Right lobe of liver (tissue), 6 donors: ENCODE measurements around the gene MAP2. TPM values are rescaled to one million over a fixed set of nuclear protein-coding genes. Genes with fewer than 3 reads are reported as not detected.

Source experiments
- ATAC-seq, 4 donors: fragments of 200-7000 bp; cut with Tn5 transposase; one replicate each; pipeline ENCODE4 v1.9.1; 2020; ENCODE audit warnings: mild to moderate bottlenecking in 4 of 4, moderate library complexity in 4 of 4
- DNase-seq, 3 donors: peaks; one replicate each; pipeline ENCODE4 v3.0.0-alpha.2; 2020
- H3K27ac ChIP-seq, 3 donors: fragments of 200-600 bp; one replicate each; pipeline ENCODE4 v1.8.0; 2022
- H3K27me3 ChIP-seq, 2 donors: fragments of 200-600 bp; one replicate each; pipeline ENCODE4 v1.8.0; 2022
- H3K36me3 ChIP-seq, 4 donors: fragments of 200-600 bp; sonication (generic) in 1 of 4; one replicate each; pipeline versions ENCODE4 v1.5.1 to v1.8.0; 2017 to 2022; ENCODE audit warnings: control low read depth in 1 of 4
- H3K4me1 ChIP-seq, 4 donors: fragments of 200-600 bp; sonication (generic) in 1 of 4; one replicate each; pipeline versions ENCODE4 v1.5.1 to v1.8.0; 2017 to 2022; ENCODE audit warnings: control low read depth in 1 of 4
- H3K4me3 ChIP-seq, 3 donors: fragments of 200-600 bp; one replicate each; pipeline ENCODE4 v1.8.0; 2022
- H3K9me3 ChIP-seq, 4 donors: fragments of 200-600 bp; sonication (generic) in 1 of 4; one replicate each; pipeline versions ENCODE4 v1.5.1 to v1.8.0; 2017 to 2022; ENCODE audit warnings: control low read depth in 1 of 4
- POLR2A ChIP-seq: fragments of 450-650 bp; IDR thresholded peaks from one replicate; pipeline ENCODE4 v1.6.1; 2017; ENCODE audit warnings: antibody characterized with exemption, mild to moderate bottlenecking
- WGBS: methylation state at CpG from one replicate; pipeline ENCODE4 v1.1.6; 2018; ENCODE audit warnings: low coverage, low lambda C conversion rate; ENCODE audit not compliant: insufficient coverage; ENCODE audit errors: missing lambda C conversion rate; 5-methylcytosine and 5-hydroxymethylcytosine counted together
- intact Hi-C, 2 donors: fragments of 100-400 bp; cut with DNase I; formaldehyde crosslinking; loops; one replicate each; pipeline versions ENCODE4 v1.11.2 to v1.14.1; 2022
- total RNA-seq, 6 experiments: library from RNA; depleted of rRNA in 2 of 6; stranded (reverse); fragments of >200 nt in 2 of 6; fragmentation: NEBNext Ultra II Directional in 3 of 6; extraction: Animal tissue kit (Norgen Biotek cat#: 25700) in 3 of 6; gene quantifications; one replicate each; pipeline versions ENCODE4 v1.1.0 to v1.2.4, GENCODE V29; 2016 to 2023
- TF ChIP-seq, protein P1 (sequence below), 4 donors: fragments of 200-600 bp in 3 of 4; fragments of 450-650 bp in 1 of 4; IDR thresholded peaks; one replicate each; pipeline versions ENCODE4 v1.5.1 to v1.8.0; 2016 to 2022; ENCODE audit warnings: antibody characterized with exemption in 4 of 4, mild to moderate bottlenecking in 2 of 4
- donor health status: DM: no; HTN: yes; CAD: no.
- donor health status: DM: no; HTN: no; CAD: no.
- donor health status: DM: no; HTN: no; CAD: no.
- donor health status: DM: no; HTN: yes; CAD: no.
- donor health status: DM: no; HTN: yes; CAD: no.

Gene MAP2
- total RNA-seq, 6 experiments from 2014 or later = 2.0 to 11.4 (median 3.6) TPM

GRCh38 chr2:209578394-209579001, 154.7 kb downstream of the MAP2 start:
- WGBS = 32% methylated on average over 2 of the region's 3 CpGs
- Histone ChIP-seq H3K4me3 (no peak overlapping the region), H3K36me3 (no peaks in the 10 kb centered on the region), H3K27me3 (no peaks in the 10 kb centered on the region), H3K4me1 (no peaks in the 10 kb centered on the region), H3K27ac (no peak overlapping the region), H3K9me3 (no peaks in the 10 kb centered on the region)
- no peak for TF ChIP-seq POLR2A
- TF ChIP-seq, protein P1, sequence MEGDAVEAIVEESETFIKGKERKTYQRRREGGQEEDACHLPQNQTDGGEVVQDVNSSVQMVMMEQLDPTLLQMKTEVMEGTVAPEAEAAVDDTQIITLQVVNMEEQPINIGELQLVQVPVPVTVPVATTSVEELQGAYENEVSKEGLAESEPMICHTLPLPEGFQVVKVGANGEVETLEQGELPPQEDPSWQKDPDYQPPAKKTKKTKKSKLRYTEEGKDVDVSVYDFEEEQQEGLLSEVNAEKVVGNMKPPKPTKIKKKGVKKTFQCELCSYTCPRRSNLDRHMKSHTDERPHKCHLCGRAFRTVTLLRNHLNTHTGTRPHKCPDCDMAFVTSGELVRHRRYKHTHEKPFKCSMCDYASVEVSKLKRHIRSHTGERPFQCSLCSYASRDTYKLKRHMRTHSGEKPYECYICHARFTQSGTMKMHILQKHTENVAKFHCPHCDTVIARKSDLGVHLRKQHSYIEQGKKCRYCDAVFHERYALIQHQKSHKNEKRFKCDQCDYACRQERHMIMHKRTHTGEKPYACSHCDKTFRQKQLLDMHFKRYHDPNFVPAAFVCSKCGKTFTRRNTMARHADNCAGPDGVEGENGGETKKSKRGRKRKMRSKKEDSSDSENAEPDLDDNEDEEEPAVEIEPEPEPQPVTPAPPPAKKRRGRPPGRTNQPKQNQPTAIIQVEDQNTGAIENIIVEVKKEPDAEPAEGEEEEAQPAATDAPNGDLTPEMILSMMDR (IDR thresholded peaks at IDR 0.05) = no peak
- intact Hi-C loops = no loop called here
- ATAC-seq (no peak), DNase-seq (no peak)

GRCh38 chr2:209579230-209579749, 155.4 kb downstream of the MAP2 start:
- Histone ChIP-seq H3K27ac (no peak overlapping the region), H3K4me3 (no peak overlapping the region), H3K9me3 (no peaks in the 10 kb centered on the region), H3K36me3 (no peaks in the 10 kb centered on the region), H3K27me3 (no peaks in the 10 kb centered on the region), H3K4me1 (no peaks in the 10 kb centered on the region)
- intact Hi-C loops = no loop called here
- TF ChIP-seq, protein P1 (IDR thresholded peaks at IDR 0.05) = no peak
- DNase-seq = no peak
- WGBS = 32% methylated on average over 13 of the region's 17 CpGs
- ATAC-seq = peak in 3 of 4 donors; percentile 20 to 33 (median 28)

- intact Hi-C loops = no loop called here
- Histone ChIP-seq H3K36me3 (no peaks in the 10 kb centered on the region), H3K27me3 (no peaks in the 10 kb centered on the region), H3K27ac (no peak overlapping the region), H3K4me3 (no peak overlapping the region), H3K9me3 (no peaks in the 10 kb centered on the region), H3K4me1 (no peaks in the 10 kb centered on the region)
- ATAC-seq = no peak
- no peak for DNase-seq
- WGBS = 20% methylated on average over 1 of the region's 1 CpG
- TF ChIP-seq, protein P1 (IDR thresholded peaks at IDR 0.05) = no peak
- no peak for TF ChIP-seq POLR2A
Measured at GRCh38 chr2:209581040-209581439, 157.2 kb downstream of the MAP2 start.

GRCh38 chr2:209582281-209582680, 158.4 kb downstream of the MAP2 start:
- H3K36me3 ChIP-seq = no peaks in the 10 kb centered on the region
- no peaks in the 10 kb centered on the region for H3K4me1 ChIP-seq
- intact Hi-C loops = no loop called here
- WGBS = 76% methylated on average over 3 of the region's 3 CpGs
- ATAC-seq (no peak), DNase-seq (no peak)
- no peak for TF ChIP-seq POLR2A
- TF ChIP-seq, protein P1 (IDR thresholded peaks at IDR 0.05) = no peak
- no peak overlapping the region for H3K4me3 ChIP-seq
- H3K27me3 ChIP-seq = no peaks in the 10 kb centered on the region
- H3K27ac ChIP-seq = no peak overlapping the region
- H3K9me3 ChIP-seq = no peaks in the 10 kb centered on the region

GRCh38 chr2:209584472-209584871, 160.6 kb downstream of the MAP2 start:
- Histone ChIP-seq H3K36me3 (no peaks in the 10 kb centered on the region), H3K9me3 (no peaks in the 10 kb centered on the region), H3K27ac (no peak overlapping the region), H3K4me1 (no peaks in the 10 kb centered on the region), H3K4me3 (no peak overlapping the region), H3K27me3 (no peaks in the 10 kb centered on the region)
- no peak for TF ChIP-seq POLR2A
- TF ChIP-seq, protein P1 (IDR thresholded peaks at IDR 0.05) = no peak
- ATAC-seq (no peak), DNase-seq (no peak)
- intact Hi-C loops = no loop called here
